T-helper 22 cell (primary cell): ENCODE data around the gene BSPRY.
A peak's percentile ranks its signal among the peaks of the same experiment; 100 is the strongest.
"Not testable (repeated sequence)": the region's sequence is repeated elsewhere in the genome, so short reads cannot be mapped to it uniquely, and the experiment has no call there.

Experiments used
- DNase-seq: peaks from one replicate; pipeline ENCODE4 v3.0.0-alpha.2; 2020; ENCODE audit warnings: low read depth

The BSPRY gene

GRCh38 chr9:113395000-113395861, 45.9 kb downstream of the BSPRY start:
- no peak for DNase-seq

- DNase-seq, result no peak
Measured at GRCh38 chr9:113397203-113397631, 47.9 kb downstream of the BSPRY start.

GRCh38 chr9:113398796-113399195, 49.5 kb downstream of the BSPRY start:
- DNase-seq, result no peak

GRCh38 chr9:113399646-113400200, 50.4 kb downstream of the BSPRY start:
- DNase-seq, result no peak

- DNase-seq, result peak; percentile 99
Measured at GRCh38 chr9:113401027-113401792, 51.9 kb downstream of the BSPRY start, which contains the start of gene ALAD. Gene ALAD (minus strand): TSS chr9:113401284. CDS start chr9:113393559, 7,725 bp downstream.

GRCh38 chr9:113403646-113404045, 54.3 kb downstream of the BSPRY start:
- DNase-seq, result no peak

GRCh38 chr9:113406353-113406752, 57.0 kb downstream of the BSPRY start:
- not testable (repeated sequence) for DNase-seq

GRCh38 chr9:113406873-113407511, 57.7 kb downstream of the BSPRY start:
- peak; percentile 21 for DNase-seq

GRCh38 chr9:113409481-113409880, 60.1 kb downstream of the BSPRY start:
- DNase-seq, result no peak

GRCh38 chr9:113409883-113410206, 60.5 kb downstream of the BSPRY start:
- DNase-seq, result no peak

GRCh38 chr9:113410207-113410864, 61.0 kb downstream of the BSPRY start, which contains the start of the genes C9orf43 and POLE3:
Gene C9orf43 (plus strand): TSS chr9:113410747. CDS start chr9:113413494, 2,747 bp downstream.
Gene POLE3 (minus strand): TSS chr9:113410675. CDS start chr9:113410293, 382 bp downstream.
- peak; percentile 88 for DNase-seq

GRCh38 chr9:113416149-113416721, 66.9 kb downstream of the BSPRY start:
- no peak for DNase-seq

- DNase-seq, result no peak
Measured at GRCh38 chr9:113417370-113417769, 68.0 kb downstream of the BSPRY start.
